ENCODE measurements around the gene RABL6.
"Not testable (repeated sequence)": the region's sequence is repeated elsewhere in the genome, so short reads cannot be mapped to it uniquely, and the experiment has no call there.

The RABL6 gene

GRCh38 chr9:136860933-136861873 is 53.5 kb downstream of the RABL6 start:
- DNase-seq: no peak

- no peak for DNase-seq
Observed at GRCh38 chr9:136861874-136862457, 54.2 kb downstream of the RABL6 start.

DNA sequence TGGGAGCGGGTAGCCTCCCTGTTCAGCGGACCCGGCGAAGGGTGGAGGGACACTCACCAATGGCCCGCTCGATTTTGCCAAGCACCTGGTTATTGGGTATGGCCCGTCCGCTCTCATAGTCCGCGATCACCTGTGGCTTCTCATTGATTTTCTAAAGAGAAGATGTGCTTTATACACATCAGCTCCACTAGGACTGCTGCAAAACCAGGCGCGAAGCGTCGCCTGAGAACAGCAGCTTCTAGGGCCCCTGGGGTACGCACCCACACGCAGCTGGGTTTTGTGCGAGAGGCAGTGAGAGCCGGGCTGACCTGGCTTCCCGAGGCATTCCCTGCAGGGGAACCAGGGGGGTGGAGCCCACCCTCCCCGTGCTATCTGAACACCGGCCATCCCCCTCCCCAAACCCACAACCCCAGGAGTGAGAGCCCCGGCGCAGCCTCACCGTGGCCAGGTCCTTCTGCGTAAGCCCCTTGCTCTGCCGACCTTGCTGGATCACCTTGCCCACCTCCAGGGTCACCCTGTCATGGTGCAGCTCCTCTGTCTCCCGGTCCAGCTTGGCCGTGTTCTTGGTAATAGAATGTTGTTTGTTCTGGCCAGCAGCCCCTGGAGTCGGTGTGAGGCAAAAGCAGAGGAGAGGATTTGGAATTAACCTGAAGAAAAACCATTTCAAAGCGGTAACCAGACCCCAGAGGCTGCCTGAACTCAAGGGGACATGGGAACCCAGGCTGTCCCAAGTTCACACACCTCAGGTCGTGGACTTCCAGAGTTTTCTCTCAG is 55.3 kb downstream of the RABL6 start:
- DNase-seq: no peak

- no peak for DNase-seq
Observed at GRCh38 chr9:136863623-136864273, 56.0 kb downstream of the RABL6 start.

- no peak for DNase-seq
Observed at GRCh38 chr9:136865041-136865767, 57.5 kb downstream of the RABL6 start.

DNA sequence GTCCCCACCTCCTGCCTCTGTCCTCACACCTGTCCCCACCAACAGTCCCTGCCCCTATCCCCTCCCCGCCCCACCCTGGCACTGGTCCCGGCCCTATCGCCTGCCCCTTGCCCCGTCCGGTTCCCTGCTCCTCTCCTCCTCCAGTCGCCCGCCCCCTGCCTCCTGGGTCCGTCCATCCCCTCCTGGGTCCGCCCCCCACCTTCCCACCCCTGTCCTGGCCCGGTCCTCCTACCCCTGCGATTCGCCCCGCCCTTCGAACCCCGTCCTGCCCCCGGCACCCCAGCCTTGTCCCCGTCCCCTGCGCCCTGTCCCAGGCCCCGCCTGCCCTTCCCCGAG is 58.0 kb downstream of the RABL6 start:
- DNase-seq: no peak

GRCh38 chr9:136866898-136867421 is 59.2 kb downstream of the RABL6 start:
- not testable (repeated sequence) for DNase-seq

GRCh38 chr9:136867480-136867879 is 59.7 kb downstream of the RABL6 start:
- no peak for DNase-seq

GRCh38 chr9:136867917-136868316 is 60.2 kb downstream of the RABL6 start:
- no peak for DNase-seq

- DNase-seq: no peak
Observed at GRCh38 chr9:136868644-136869043, 60.9 kb downstream of the RABL6 start.

- not testable (repeated sequence) for DNase-seq
Observed at GRCh38 chr9:136869611-136870010, 61.9 kb downstream of the RABL6 start.

GRCh38 chr9:136875155-136875554 is 67.4 kb downstream of the RABL6 start:
- no peak for DNase-seq

GRCh38 chr9:136876476-136876875 is 68.7 kb downstream of the RABL6 start:
- no peak for DNase-seq

DNA sequence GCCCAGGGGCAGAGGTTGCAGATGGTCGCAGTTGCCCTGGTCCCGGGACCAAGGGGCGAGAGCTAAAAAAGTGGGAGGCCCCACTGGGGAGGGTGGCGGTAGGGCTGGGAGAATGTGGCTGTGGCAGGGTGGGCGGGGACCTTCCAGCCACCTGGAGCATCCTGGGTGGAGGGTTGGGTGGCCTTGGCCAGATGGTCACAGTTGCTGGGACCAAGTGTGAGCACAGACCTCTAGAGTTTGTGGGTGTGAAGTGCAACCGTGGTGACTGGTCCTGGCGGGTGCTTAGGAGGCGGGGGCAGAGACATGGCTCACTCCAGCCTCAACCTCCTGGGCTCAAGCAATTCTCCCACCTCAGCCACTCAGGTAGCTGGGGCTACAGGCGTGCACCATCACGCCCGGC is 72.9 kb downstream of the RABL6 start:
- DNase-seq: no peak

GRCh38 chr9:136881691-136882108 is 74.0 kb downstream of the RABL6 start:
- no peak for DNase-seq

GRCh38 chr9:136882109-136882946 is 74.6 kb downstream of the RABL6 start:
- peak; percentile 72 for DNase-seq

DNA sequence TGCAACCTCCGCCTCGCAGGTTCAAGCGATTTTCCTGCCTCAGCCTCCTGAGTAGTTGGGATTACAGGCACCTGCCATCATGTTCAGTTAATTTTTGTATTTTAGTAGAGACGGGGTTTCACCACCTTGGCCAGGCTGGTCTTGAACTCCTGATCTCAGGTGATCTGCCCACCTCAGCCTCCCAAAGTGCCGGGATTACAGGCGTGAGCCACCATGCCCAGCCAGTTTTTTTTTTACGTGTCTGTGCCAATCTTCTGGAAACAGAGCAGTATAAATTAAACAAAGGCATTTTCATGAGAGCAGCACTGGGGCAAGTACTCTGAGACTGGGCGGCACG is 75.2 kb downstream of the RABL6 start:
- DNase-seq: not testable (repeated sequence)

DNA sequence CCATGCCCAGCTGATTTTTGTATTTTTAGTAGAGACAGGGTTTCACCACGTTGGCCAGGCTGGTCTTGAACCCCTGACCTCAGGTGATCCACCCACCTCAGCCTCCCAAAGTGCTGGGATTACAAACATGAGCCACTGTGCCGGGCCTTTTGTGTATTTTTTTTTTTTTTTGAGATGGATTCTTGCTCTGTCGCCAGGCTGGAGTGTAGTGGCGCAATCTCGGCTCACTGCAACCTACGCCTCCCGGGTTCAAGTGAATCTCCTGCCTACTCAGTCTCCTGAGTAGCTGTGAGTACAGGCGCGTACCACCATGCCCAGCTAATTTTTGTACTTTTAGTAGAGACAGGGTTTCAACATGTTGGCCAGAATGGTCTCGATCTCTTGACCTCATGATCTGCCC is 75.9 kb downstream of the RABL6 start:
- DNase-seq: not testable (repeated sequence)

DNA sequence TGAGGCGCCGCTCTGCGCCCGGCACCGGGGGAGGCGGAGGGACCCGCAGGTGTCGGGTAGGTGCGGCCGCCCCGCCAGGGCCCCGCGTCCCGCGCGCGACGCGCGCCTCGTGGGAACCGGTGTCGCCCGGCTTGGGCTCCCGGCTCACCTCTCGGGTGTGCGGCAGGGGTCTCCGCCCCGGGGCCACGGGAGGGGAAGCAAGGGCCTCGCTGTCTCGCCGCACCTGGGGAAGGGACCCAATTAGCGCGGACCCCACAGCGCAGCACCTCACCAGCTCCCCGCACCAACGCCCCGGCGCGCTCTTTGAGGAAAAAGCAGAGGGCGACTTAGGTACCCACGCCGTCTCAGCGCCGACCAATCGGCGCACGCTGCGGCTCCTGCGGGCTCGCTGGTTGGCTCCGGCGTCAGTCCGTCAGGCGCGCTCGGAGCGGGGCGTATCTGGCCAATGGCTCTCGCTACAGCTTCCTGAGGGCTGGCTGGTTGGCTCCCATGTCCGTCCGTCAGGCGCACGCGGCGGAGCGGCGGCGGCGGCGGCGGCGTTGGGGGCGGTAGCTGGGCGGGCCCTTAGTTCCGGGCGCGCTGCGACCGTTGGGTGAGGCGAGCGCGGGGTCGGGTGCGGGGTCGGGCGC is 78.3 kb downstream of the RABL6 start, which contains the start of gene TRAF2:
TRAF2 (plus strand) TSS at position 567 of the 629 bp plus-strand sequence. CDS start 12,225 bp downstream, outside the sequence.
- DNase-seq: peak; percentile 91

Data from kidney glomerular epithelial cell (primary cell).